NCI-H2196 (cell line): Measurements from ENCODE around the gene RPP21.

Experiments used
- DNase-seq: peaks from one replicate; lab custom pipeline; 2025; ENCODE audit not compliant: unreplicated experiment; lab: John Stamatoyannopoulos, UW

The RPP21 gene

DNA sequence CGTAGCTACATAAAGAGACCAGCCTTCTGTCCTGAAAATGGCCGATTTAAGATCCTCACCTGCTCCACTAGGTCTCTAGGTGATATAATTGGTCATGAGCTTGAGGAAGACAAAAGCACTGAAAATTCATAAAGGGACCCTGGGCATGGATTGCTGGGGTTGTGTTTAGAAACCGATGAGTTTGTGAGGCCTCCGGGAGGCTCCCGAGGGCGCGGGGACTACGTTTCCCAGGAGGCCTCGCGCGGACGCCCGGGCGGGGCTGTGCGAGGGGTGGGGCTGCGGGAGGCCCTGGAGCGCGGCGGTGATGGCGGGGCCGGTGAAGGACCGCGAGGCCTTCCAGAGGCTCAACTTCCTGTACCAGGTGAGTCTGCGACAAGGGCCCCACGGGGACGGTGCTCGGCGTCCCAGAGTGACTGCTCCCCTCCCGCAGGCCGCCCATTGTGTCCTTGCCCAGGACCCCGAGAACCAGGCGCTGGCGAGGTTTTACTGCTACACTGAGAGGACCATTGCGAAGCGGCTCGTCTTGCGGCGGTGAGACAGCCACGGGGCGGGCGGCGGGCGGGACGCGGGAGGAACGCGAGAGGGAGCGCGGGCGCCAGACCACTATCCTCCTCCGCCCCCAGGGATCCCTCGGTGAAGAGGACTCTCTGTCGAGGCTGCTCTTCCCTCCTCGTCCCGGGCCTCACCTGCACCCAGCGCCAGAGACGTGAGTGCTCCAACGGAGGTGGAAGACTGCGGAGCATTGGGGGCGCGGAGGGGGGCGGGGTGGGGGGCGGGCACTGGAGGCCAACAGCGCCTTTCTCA is at the start of gene RPP21:
RPP21 (plus strand) TSS at position 289 of the 804 bp plus-strand sequence; CDS start at position 305, 16 bp downstream.
- DNase-seq, result peak; percentile 84

- DNase-seq, result no peak
These were observed 49.1 kb upstream of the RPP21 start for GRCh38 chr6:30295837-30296236.

DNA sequence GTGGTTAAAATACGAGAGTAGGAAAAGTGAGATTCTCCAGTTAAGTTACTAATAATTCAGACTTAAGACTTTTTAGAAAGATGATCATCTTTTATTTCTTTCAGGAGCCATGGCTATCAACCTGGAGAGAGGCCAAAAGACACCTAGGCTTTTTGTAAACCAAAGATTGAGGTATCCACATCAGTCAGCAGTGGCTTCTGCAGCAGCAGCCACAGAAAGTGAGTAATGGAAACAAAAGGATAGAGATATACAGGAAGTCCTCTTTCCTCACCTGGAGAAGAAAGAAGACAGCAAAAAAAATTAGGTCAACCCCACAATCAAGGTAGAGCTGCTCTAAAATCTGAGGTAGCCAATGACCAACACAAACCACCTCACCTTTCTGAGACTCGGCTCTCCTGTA is 41.0 kb upstream of the RPP21 start:
- DNase-seq, result no peak

DNA sequence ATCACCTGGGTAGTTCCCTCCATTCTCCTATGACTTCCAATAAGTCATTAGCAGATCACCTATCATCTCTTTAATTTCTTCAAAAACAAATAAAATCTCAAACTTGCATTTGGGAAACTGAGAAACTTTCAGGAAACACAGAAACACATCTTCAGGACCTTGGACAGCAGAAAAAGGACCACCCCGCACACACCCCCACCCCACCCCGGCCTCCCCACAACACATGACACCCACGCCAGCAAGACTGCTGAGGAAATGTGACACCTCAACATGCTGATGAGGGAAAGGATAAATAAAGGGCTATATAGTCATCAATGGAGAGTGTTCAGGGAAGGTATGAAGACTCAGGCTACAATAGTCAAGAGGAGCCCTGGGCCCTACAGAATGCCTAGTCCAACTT is 33.9 kb upstream of the RPP21 start:
- DNase-seq, result no peak

- no peak for DNase-seq
These were observed 33.3 kb upstream of the RPP21 start for GRCh38 chr6:30311671-30312070.

- no peak for DNase-seq
These were observed 32.7 kb upstream of the RPP21 start for GRCh38 chr6:30312266-30312665.

- DNase-seq, result no peak
These were observed 32.2 kb upstream of the RPP21 start for GRCh38 chr6:30312676-30313321.

- no peak for DNase-seq
These were observed 29.8 kb upstream of the RPP21 start for GRCh38 chr6:30315156-30315555.

DNA sequence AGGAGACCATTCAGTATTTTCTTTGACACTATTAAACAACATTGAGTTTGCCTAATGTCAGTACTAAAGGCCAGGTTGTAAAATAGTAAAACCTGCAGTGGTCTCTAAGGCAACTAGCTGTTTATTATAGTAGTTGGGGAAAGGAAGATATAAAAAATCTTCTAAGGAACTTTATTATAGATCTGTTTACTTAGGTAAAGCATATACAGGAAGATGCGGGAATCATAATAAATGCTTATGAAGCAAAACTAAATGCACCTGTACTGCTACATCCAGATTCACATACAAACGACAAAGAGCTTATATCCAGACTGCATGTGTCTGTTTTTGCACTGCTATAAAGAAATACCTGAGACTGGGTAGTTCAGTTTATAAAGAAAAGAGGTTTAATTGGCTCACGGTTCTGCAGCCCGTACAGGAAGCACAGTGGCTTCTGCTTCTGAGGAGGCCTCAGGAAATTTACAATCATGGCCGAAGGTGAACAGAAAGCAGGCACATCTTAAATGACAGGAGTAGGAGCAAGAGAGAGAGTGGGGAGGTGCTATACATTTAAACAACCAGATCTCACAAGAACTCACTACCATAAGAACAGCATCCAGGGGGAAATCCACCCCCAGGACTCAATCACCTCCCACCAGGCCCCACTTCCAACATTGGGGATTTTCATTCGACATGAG is 26.9 kb upstream of the RPP21 start:
- no peak for DNase-seq

DNA sequence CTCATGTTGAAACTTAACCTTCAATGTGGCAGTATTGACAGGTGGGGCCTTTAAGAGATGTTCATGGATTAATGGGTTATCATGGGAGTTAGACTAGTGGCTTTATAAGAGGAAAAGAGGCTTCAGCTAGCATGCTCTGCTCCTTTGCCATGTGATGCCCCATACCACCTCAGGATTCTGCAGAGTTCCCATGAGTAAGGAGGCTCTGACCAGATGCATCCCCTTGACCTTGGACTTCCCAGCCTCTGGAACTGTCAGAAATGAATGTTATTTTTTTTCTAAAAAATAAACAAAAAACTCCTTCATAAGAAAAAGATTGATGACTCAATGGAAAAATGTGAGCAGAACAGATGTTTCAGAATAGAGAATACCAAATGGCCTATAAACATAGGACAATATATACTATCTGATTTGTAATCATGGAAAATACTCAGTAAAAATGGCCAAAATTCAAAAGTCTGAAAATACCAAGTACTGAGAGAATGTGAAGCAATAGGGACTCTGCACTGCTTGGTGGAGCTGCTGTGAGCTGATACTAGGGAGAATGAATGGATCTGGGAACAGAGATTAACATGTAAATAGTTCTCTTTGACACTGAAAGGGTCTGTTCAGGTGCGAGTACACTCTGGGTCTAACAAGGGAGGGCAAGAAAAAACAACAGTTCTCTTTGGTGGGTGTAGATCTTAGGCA is 25.7 kb upstream of the RPP21 start:
- DNase-seq, result no peak

- DNase-seq, result no peak
These were observed 23.1 kb upstream of the RPP21 start for GRCh38 chr6:30321692-30322388.

DNA sequence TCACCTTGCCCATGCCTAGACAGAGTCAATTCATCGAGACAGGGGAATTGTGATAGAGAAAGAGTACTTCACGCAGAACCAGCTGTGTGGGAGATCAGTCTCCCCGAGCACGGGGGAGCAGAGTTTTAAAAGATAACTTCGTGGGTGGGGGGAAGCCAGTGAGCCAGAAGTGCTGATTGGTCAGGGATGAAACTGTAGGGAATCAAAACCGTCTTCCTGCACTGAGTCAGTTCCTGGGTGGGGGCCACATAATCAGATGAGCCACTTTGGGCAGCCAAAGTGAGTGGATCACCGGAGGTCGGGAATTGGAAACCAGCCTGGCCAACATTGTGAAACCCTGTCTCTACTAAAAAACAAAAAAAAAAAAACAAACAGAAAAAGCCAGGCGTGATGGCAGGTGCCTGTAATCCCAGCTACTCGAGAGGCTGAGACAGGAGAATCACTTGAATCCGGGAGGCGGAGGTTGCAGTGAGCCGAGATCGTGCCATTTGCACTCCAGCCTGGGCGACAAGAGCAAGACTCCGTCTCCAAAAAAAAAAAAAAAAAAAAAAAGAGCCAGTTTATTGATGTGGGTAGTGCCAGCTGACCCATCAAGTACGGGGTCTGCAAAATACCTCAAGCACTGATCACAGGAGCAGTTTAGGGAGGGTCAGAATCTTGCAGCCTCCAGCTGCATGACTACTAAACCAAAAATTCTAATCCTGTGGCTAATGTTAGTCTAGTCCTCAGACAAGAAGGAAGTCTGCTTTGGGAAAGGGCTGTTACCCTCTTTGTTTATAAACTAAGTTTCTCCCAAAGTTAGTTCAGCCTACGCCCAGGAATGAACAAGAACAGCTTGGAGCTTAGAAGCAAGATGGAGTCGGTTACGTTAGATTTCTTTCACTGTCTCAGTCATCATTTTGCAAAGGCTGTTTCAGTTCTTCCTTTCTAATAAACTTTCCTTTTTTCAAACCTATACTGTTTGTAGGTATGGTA is 22.1 kb upstream of the RPP21 start:
- no peak for DNase-seq

GRCh38 chr6:30323806-30324205 is 21.1 kb upstream of the RPP21 start:
- DNase-seq, result no peak

- peak; percentile 37 for DNase-seq
These were observed 19.6 kb upstream of the RPP21 start for GRCh38 chr6:30325150-30325872.

GRCh38 chr6:30325873-30326525 is 19.0 kb upstream of the RPP21 start:
- DNase-seq, result peak; percentile 87

DNA sequence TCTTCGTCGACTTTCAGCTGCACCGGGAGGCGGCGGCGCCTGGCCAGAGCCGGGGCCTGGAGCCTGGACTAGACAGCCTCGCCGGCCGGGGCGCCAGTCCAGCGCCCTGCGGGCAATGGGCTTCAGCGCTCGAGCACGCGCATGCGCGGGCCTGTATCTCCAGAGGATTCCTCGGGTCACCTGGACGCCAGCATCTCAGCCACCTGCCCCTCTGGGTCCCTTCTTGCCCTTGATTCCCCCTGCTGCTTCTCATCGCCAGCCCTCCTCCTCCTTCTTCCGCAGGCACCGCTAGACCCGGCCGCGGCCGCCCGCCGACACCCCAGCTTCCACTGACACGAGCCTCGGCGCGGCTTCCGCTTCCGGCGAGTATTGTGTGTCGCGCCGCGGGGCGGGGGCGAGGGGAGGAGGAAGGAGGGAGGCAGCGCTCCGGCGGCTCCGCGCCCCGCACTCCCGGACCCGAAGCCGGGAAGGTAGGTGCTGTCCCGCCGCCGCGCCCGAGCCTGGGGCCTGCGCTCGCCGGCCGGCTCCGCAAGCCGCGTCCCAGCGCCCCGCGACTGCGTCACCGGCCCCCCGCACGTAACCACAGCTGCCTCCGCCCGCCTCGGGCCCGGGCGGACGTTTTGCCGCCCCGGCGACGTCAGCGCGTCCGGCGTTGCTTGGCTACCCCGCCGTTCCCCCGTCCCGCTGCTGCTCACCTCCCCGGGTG is 18.3 kb upstream of the RPP21 start, which contains the start of gene TRIM39:
TRIM39 (plus strand) TSS at position 402 of the 706 bp plus-strand sequence. CDS start 2,391 bp downstream, outside the sequence.
- DNase-seq, result peak; percentile 90

GRCh38 chr6:30327232-30327746 is 17.7 kb upstream of the RPP21 start:
- DNase-seq, result no peak
